ENCODE measurements around the gene SLC18A2. TPM values are rescaled to one million over a fixed set of nuclear protein-coding genes. Genes with fewer than 3 reads are reported as not detected.

SLC18A2 gene
- total and polyA plus RNA-seq, 9 of the 15 experiments (the other 6 are each of a cell fraction or from before 2014, with no cell fraction given), result 0.03 to 5.4 (median 0.40) TPM

DNA sequence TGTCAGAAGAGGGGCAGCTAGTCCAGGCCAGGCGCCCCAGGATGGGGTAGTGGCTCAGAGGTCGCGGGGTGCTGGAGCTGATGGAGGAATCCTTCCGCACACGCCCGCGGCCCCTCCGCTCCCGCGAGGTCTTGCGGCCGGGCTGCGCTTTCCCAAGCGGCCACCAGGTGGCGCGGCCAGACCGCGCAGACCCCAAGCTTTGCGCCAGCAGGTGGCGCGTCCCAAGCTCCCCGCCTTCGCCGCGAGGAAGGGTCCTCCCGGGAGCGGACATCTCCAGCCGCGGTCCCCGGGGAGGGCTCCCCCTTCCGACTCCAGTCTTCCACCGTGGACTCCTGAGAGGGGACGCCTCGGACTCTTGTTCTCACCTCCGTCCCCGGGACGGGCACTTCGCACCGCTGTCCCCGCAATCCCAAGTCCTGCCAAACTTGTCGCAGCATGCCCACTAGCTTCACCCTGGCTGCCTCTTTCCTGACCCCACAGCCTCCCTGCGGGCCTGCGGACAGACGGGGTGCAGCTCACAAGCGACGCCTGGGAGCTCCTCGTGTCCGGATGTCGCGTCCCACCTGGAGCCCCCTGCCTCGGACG lies 24.2 kb upstream of the SLC18A2 start (continued):
- TF ChIP-seq NCOA2 (IDR thresholded peaks at IDR 0.05; ENCODE audit: partially characterized antibody in 2 of 2) (no peak), SP1 (CRISPR knock-in tag; IDR thresholded peaks at IDR 0.05) (peak; percentile 59; the same call in 1 of the 2 replicates), HDAC3 (IDR thresholded peaks at IDR 0.05; ENCODE audit: borderline replicate concordance, partially characterized antibody) (no peak), CTBP1 (IDR thresholded peaks at IDR 0.05; ENCODE audit: borderline replicate concordance) (peak; percentile 33; the same call in 1 of the 2 replicates), CHD2 (IDR thresholded peaks at IDR 0.05; ENCODE audit: low read depth, low read length) (peak; percentile 76), ZBTB7A (IDR thresholded peaks at IDR 0.05; ENCODE audit: borderline replicate concordance, control insufficient read depth, low read depth, low read length) (peak; percentile 87)
- TF ChIP-seq, protein P1, sequence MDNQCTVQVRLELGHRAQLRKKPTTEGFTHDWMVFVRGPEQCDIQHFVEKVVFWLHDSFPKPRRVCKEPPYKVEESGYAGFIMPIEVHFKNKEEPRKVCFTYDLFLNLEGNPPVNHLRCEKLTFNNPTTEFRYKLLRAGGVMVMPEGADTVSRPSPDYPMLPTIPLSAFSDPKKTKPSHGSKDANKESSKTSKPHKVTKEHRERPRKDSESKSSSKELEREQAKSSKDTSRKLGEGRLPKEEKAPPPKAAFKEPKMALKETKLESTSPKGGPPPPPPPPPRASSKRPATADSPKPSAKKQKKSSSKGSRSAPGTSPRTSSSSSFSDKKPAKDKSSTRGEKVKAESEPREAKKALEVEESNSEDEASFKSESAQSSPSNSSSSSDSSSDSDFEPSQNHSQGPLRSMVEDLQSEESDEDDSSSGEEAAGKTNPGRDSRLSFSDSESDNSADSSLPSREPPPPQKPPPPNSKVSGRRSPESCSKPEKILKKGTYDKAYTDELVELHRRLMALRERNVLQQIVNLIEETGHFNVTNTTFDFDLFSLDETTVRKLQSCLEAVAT (IDR thresholded peaks at IDR 0.05), result 0 out of 4 replicates have a peak, but pooled peaks of 1 of the 2 experiments have one; percentile 74
- TF ChIP-seq, protein P2, sequence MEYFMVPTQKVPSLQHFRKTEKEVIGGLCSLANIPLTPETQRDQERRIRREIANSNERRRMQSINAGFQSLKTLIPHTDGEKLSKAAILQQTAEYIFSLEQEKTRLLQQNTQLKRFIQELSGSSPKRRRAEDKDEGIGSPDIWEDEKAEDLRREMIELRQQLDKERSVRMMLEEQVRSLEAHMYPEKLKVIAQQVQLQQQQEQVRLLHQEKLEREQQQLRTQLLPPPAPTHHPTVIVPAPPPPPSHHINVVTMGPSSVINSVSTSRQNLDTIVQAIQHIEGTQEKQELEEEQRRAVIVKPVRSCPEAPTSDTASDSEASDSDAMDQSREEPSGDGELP (CRISPR knock-in tag; IDR thresholded peaks at IDR 0.05; ENCODE audit: borderline replicate concordance), result peak; percentile 49; the same call in 1 of the 2 replicates
- TF ChIP-seq, protein P3, sequence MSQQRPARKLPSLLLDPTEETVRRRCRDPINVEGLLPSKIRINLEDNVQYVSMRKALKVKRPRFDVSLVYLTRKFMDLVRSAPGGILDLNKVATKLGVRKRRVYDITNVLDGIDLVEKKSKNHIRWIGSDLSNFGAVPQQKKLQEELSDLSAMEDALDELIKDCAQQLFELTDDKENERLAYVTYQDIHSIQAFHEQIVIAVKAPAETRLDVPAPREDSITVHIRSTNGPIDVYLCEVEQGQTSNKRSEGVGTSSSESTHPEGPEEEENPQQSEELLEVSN (IDR thresholded peaks at IDR 0.05; ENCODE audit: borderline replicate concordance in 1 of 2, extremely low read depth in 1 of 2, insufficient read depth in 1 of 2, insufficient read length in 1 of 2, low read depth in 1 of 2, low read length in 1 of 2, poor library complexity in 1 of 2, severe bottlenecking in 1 of 2), result peak in 1 of 2 experiments; percentile 69
- TF ChIP-seq, protein P4, sequence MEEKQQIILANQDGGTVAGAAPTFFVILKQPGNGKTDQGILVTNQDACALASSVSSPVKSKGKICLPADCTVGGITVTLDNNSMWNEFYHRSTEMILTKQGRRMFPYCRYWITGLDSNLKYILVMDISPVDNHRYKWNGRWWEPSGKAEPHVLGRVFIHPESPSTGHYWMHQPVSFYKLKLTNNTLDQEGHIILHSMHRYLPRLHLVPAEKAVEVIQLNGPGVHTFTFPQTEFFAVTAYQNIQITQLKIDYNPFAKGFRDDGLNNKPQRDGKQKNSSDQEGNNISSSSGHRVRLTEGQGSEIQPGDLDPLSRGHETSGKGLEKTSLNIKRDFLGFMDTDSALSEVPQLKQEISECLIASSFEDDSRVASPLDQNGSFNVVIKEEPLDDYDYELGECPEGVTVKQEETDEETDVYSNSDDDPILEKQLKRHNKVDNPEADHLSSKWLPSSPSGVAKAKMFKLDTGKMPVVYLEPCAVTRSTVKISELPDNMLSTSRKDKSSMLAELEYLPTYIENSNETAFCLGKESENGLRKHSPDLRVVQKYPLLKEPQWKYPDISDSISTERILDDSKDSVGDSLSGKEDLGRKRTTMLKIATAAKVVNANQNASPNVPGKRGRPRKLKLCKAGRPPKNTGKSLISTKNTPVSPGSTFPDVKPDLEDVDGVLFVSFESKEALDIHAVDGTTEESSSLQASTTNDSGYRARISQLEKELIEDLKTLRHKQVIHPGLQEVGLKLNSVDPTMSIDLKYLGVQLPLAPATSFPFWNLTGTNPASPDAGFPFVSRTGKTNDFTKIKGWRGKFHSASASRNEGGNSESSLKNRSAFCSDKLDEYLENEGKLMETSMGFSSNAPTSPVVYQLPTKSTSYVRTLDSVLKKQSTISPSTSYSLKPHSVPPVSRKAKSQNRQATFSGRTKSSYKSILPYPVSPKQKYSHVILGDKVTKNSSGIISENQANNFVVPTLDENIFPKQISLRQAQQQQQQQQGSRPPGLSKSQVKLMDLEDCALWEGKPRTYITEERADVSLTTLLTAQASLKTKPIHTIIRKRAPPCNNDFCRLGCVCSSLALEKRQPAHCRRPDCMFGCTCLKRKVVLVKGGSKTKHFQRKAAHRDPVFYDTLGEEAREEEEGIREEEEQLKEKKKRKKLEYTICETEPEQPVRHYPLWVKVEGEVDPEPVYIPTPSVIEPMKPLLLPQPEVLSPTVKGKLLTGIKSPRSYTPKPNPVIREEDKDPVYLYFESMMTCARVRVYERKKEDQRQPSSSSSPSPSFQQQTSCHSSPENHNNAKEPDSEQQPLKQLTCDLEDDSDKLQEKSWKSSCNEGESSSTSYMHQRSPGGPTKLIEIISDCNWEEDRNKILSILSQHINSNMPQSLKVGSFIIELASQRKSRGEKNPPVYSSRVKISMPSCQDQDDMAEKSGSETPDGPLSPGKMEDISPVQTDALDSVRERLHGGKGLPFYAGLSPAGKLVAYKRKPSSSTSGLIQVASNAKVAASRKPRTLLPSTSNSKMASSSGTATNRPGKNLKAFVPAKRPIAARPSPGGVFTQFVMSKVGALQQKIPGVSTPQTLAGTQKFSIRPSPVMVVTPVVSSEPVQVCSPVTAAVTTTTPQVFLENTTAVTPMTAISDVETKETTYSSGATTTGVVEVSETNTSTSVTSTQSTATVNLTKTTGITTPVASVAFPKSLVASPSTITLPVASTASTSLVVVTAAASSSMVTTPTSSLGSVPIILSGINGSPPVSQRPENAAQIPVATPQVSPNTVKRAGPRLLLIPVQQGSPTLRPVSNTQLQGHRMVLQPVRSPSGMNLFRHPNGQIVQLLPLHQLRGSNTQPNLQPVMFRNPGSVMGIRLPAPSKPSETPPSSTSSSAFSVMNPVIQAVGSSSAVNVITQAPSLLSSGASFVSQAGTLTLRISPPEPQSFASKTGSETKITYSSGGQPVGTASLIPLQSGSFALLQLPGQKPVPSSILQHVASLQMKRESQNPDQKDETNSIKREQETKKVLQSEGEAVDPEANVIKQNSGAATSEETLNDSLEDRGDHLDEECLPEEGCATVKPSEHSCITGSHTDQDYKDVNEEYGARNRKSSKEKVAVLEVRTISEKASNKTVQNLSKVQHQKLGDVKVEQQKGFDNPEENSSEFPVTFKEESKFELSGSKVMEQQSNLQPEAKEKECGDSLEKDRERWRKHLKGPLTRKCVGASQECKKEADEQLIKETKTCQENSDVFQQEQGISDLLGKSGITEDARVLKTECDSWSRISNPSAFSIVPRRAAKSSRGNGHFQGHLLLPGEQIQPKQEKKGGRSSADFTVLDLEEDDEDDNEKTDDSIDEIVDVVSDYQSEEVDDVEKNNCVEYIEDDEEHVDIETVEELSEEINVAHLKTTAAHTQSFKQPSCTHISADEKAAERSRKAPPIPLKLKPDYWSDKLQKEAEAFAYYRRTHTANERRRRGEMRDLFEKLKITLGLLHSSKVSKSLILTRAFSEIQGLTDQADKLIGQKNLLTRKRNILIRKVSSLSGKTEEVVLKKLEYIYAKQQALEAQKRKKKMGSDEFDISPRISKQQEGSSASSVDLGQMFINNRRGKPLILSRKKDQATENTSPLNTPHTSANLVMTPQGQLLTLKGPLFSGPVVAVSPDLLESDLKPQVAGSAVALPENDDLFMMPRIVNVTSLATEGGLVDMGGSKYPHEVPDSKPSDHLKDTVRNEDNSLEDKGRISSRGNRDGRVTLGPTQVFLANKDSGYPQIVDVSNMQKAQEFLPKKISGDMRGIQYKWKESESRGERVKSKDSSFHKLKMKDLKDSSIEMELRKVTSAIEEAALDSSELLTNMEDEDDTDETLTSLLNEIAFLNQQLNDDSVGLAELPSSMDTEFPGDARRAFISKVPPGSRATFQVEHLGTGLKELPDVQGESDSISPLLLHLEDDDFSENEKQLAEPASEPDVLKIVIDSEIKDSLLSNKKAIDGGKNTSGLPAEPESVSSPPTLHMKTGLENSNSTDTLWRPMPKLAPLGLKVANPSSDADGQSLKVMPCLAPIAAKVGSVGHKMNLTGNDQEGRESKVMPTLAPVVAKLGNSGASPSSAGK (IDR thresholded peaks at IDR 0.05), result peak; percentile 34; the same call in 1 of the 2 replicates
